Neuron (in vitro differentiated cells): ENCODE measurements around the gene EVC2.

Experiments
- H2AFZ ChIP-seq: one replicate; pipeline ENCODE4 v1.6.1; 2013; ENCODE audit warnings: low read depth, mild to moderate bottlenecking, inconsistent platforms, low read length, moderate library complexity
- H3K27me3 ChIP-seq: one replicate; pipeline ENCODE4 v1.6.1; 2013; ENCODE audit warnings: low read length; ENCODE audit not compliant: insufficient read depth
- H3K36me3 ChIP-seq: one replicate; pipeline ENCODE4 v1.6.1; 2013; ENCODE audit warnings: low read length; ENCODE audit not compliant: insufficient read depth
- H3K4me1 ChIP-seq: one replicate; pipeline ENCODE4 v1.6.1; 2013; ENCODE audit warnings: low read length; ENCODE audit not compliant: insufficient read depth
- H3K4me3 ChIP-seq: 2 replicates; pipeline ENCODE4 v1.5.1; 2013; ENCODE audit warnings: mild to moderate bottlenecking, low read length, moderate library complexity
- H3K9me3 ChIP-seq: one replicate; pipeline ENCODE4 v1.6.1; 2013; ENCODE audit warnings: low read length

EVC2 gene

GRCh38 chr4:5705647-5706320, 2.6 kb downstream of the EVC2 start:
- H3K4me1 ChIP-seq: no peaks in the 10 kb centered on the region
- no peak overlapping the region for H2AFZ ChIP-seq
- no peak overlapping the region for H3K4me3 ChIP-seq
- peaks cover 31% of the 10 kb centered on the region for H3K27me3 ChIP-seq
- no peaks in the 10 kb centered on the region for H3K36me3 ChIP-seq
- peaks cover 5% of the 10 kb centered on the region for H3K9me3 ChIP-seq

- Histone ChIP-seq H3K4me3 (no peak overlapping the region), H3K36me3 (no peaks in the 10 kb centered on the region)
These were observed 4.1 kb downstream of the EVC2 start for GRCh38 chr4:5704276-5704675.

GRCh38 chr4:5703831-5704230, 4.5 kb downstream of the EVC2 start:
- Histone ChIP-seq H3K4me3 (no peak overlapping the region), H3K9me3 (peaks cover 5% of the 10 kb centered on the region), H3K27me3 (peaks cover 20% of the 10 kb centered on the region), H3K36me3 (no peaks in the 10 kb centered on the region), H3K4me1 (no peaks in the 10 kb centered on the region), H2AFZ (no peak overlapping the region)

More at GRCh38 chr4:5704276-5704675, 4.1 kb downstream of the EVC2 start:
- Histone ChIP-seq H3K27me3 (peaks cover 24% of the 10 kb centered on the region), H2AFZ (no peak overlapping the region), H3K9me3 (peaks cover 5% of the 10 kb centered on the region), H3K4me1 (no peaks in the 10 kb centered on the region)

GRCh38 chr4:5701971-5702370, 6.4 kb downstream of the EVC2 start:
- Histone ChIP-seq H3K4me1 (no peaks in the 10 kb centered on the region), H3K9me3 (peaks cover 5% of the 10 kb centered on the region), H2AFZ (no peak overlapping the region), H3K27me3 (peaks cover 7% of the 10 kb centered on the region), H3K36me3 (no peaks in the 10 kb centered on the region), H3K4me3 (no peak overlapping the region)

- H3K36me3 ChIP-seq: no peaks in the 10 kb centered on the region
- H3K4me3 ChIP-seq: no peak overlapping the region
- peaks cover 6% of the 10 kb centered on the region for H3K27me3 ChIP-seq
- peaks cover 5% of the 10 kb centered on the region for H3K9me3 ChIP-seq
- H3K4me1 ChIP-seq: no peaks in the 10 kb centered on the region
- H2AFZ ChIP-seq: no peak overlapping the region
These were observed 7.9 kb downstream of the EVC2 start for GRCh38 chr4:5700459-5700858.

- peaks cover 6% of the 10 kb centered on the region for H3K27me3 ChIP-seq
- no peak overlapping the region for H2AFZ ChIP-seq
- no peak overlapping the region for H3K4me3 ChIP-seq
- H3K9me3 ChIP-seq: no peaks in the 10 kb centered on the region
- no peaks in the 10 kb centered on the region for H3K36me3 ChIP-seq
- no peaks in the 10 kb centered on the region for H3K4me1 ChIP-seq
These were observed 12.0 kb downstream of the EVC2 start for GRCh38 chr4:5696341-5696740.

GRCh38 chr4:5693871-5694270, 14.5 kb downstream of the EVC2 start:
- Histone ChIP-seq H3K4me1 (peaks cover 17% of the 10 kb centered on the region), H3K36me3 (no peaks in the 10 kb centered on the region), H2AFZ (no peak overlapping the region), H3K9me3 (no peaks in the 10 kb centered on the region), H3K4me3 (no peak overlapping the region), H3K27me3 (peaks cover 6% of the 10 kb centered on the region)

- no peak overlapping the region for H2AFZ ChIP-seq
- no peaks in the 10 kb centered on the region for H3K36me3 ChIP-seq
- no peak overlapping the region for H3K4me3 ChIP-seq
- peaks cover 2% of the 10 kb centered on the region for H3K27me3 ChIP-seq
- peaks cover 18% of the 10 kb centered on the region for H3K4me1 ChIP-seq
- no peaks in the 10 kb centered on the region for H3K9me3 ChIP-seq
These were observed 16.7 kb downstream of the EVC2 start for GRCh38 chr4:5691491-5692132.

GRCh38 chr4:5689065-5689464, 19.3 kb downstream of the EVC2 start:
- Histone ChIP-seq H3K4me3 (no peak overlapping the region), H3K36me3 (no peaks in the 10 kb centered on the region), H3K9me3 (no peaks in the 10 kb centered on the region), H3K4me1 (peaks cover 18% of the 10 kb centered on the region), H3K27me3 (no peaks in the 10 kb centered on the region), H2AFZ (no peak overlapping the region)

- H3K4me1 ChIP-seq: peaks cover 18% of the 10 kb centered on the region
These were observed 22.0 kb downstream of the EVC2 start for GRCh38 chr4:5686338-5686737.

GRCh38 chr4:5685296-5685695, 23.1 kb downstream of the EVC2 start:
- Histone ChIP-seq H3K36me3 (no peaks in the 10 kb centered on the region), H3K4me1 (peaks cover 16% of the 10 kb centered on the region), H3K9me3 (no peaks in the 10 kb centered on the region), H3K4me3 (no peak overlapping the region), H2AFZ (no peak overlapping the region), H3K27me3 (no peaks in the 10 kb centered on the region)

More at GRCh38 chr4:5686338-5686737, 22.0 kb downstream of the EVC2 start:
- Histone ChIP-seq H2AFZ (no peak overlapping the region), H3K36me3 (no peaks in the 10 kb centered on the region), H3K4me3 (no peak overlapping the region), H3K27me3 (no peaks in the 10 kb centered on the region), H3K9me3 (no peaks in the 10 kb centered on the region)

- Histone ChIP-seq H3K4me3 (no peak overlapping the region), H3K27me3 (no peaks in the 10 kb centered on the region), H3K36me3 (no peaks in the 10 kb centered on the region)
These were observed 24.8 kb downstream of the EVC2 start for GRCh38 chr4:5683566-5683965.

GRCh38 chr4:5678977-5679376, 29.4 kb downstream of the EVC2 start:
- Histone ChIP-seq H3K4me1 (no peaks in the 10 kb centered on the region), H3K4me3 (no peak overlapping the region), H3K36me3 (no peaks in the 10 kb centered on the region), H3K9me3 (no peaks in the 10 kb centered on the region), H2AFZ (no peak overlapping the region), H3K27me3 (no peaks in the 10 kb centered on the region)

More at GRCh38 chr4:5683566-5683965, 24.8 kb downstream of the EVC2 start:
- Histone ChIP-seq H3K9me3 (no peaks in the 10 kb centered on the region), H3K4me1 (no peaks in the 10 kb centered on the region), H2AFZ (no peak overlapping the region)
